ENCODE results near the gene ZSWIM8.

Gene ZSWIM8

DNA sequence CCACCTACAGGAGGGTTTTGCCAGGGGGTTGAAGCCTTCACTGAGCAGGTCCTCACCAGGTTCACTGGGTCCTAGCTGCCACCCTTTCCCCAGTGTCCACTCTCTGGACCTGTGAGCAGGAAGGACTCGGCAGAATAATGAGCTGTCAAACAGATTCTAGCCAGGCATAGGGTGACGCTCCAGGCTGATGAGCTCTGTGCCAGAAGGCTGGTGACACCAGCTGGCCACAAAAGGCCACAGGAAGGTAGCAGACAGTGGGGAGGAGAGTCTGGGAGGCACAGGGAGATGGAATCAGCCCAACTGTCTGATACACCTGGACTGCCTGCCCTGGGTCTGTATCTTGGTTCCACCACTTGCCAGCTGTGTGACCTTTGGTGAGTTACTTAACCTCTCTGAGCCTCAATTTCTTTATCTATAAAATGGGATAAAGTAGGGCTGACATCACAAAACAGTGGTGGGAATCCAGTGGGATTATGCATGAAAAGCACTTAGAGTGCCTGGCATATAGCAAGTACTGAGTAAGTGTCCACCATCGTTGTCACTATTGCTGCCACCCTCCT is 52.7 kb downstream of the ZSWIM8 start:
- Histone ChIP-seq H3K9ac (ENCODE audit: low read length) (no peak overlapping the region), H3K4me2 (ENCODE audit: low read depth, low read length) (no peak overlapping the region), H2AFZ (ENCODE audit: low read length) (no peak overlapping the region), H3K79me2 (ENCODE audit: low read length) (no peaks in the 10 kb centered on the region), H3K9me3 (replicated peaks; ENCODE audit: insufficient read depth, low read length) (no peaks in the 10 kb centered on the region), H3K27ac (ENCODE audit: low read length) (no peak overlapping the region), H3K4me1 (ENCODE audit: low read length) (no peaks in the 10 kb centered on the region), H3F3A (ENCODE audit: insufficient read depth, low read length) (no peaks in the 10 kb centered on the region), H3K27me3 (replicated peaks; ENCODE audit: insufficient read depth, low read length) (no peaks in the 10 kb centered on the region), H3K36me3 (replicated peaks; ENCODE audit: insufficient read depth, low read length) (no peaks in the 10 kb centered on the region), H3K4me3 (ENCODE audit: low read length) (no peak overlapping the region), H4K20me1 (ENCODE audit: insufficient read depth, low read length) (no peaks in the 10 kb centered on the region), H3K9me2 (replicated peaks; ENCODE audit: insufficient read depth, low read length) (no peaks in the 10 kb centered on the region)
- TF ChIP-seq EZH2 (optimal IDR thresholded peaks at IDR 0.05; ENCODE audit: low read depth, low read length) = no peak
- TF ChIP-seq, protein P1, sequence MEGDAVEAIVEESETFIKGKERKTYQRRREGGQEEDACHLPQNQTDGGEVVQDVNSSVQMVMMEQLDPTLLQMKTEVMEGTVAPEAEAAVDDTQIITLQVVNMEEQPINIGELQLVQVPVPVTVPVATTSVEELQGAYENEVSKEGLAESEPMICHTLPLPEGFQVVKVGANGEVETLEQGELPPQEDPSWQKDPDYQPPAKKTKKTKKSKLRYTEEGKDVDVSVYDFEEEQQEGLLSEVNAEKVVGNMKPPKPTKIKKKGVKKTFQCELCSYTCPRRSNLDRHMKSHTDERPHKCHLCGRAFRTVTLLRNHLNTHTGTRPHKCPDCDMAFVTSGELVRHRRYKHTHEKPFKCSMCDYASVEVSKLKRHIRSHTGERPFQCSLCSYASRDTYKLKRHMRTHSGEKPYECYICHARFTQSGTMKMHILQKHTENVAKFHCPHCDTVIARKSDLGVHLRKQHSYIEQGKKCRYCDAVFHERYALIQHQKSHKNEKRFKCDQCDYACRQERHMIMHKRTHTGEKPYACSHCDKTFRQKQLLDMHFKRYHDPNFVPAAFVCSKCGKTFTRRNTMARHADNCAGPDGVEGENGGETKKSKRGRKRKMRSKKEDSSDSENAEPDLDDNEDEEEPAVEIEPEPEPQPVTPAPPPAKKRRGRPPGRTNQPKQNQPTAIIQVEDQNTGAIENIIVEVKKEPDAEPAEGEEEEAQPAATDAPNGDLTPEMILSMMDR (IDR thresholded peaks at IDR 0.05; ENCODE audit: low read length) = no peak
- no peak for TF ChIP-seq EZH2phosphoT487 (IDR thresholded peaks at IDR 0.05; ENCODE audit: low read length)
- no peak for DNase-seq

- TF ChIP-seq EZH2 (optimal IDR thresholded peaks at IDR 0.05; ENCODE audit: low read depth, low read length) (no peak), EZH2phosphoT487 (IDR thresholded peaks at IDR 0.05; ENCODE audit: low read length) (no peak)
- TF ChIP-seq, protein P1 (IDR thresholded peaks at IDR 0.05; ENCODE audit: low read length) = no peak
- Histone ChIP-seq H3K79me2 (ENCODE audit: low read length) (no peaks in the 10 kb centered on the region), H3K4me2 (ENCODE audit: low read depth, low read length) (no peak overlapping the region), H3K27ac (ENCODE audit: low read length) (no peak overlapping the region), H3K4me1 (ENCODE audit: low read length) (no peaks in the 10 kb centered on the region), H3K36me3 (replicated peaks; ENCODE audit: insufficient read depth, low read length) (no peaks in the 10 kb centered on the region), H3K9ac (ENCODE audit: low read length) (no peak overlapping the region), H4K20me1 (ENCODE audit: insufficient read depth, low read length) (no peaks in the 10 kb centered on the region), H3K27me3 (replicated peaks; ENCODE audit: insufficient read depth, low read length) (no peaks in the 10 kb centered on the region), H3K4me3 (ENCODE audit: low read length) (no peak overlapping the region), H3F3A (ENCODE audit: insufficient read depth, low read length) (no peaks in the 10 kb centered on the region), H3K9me2 (replicated peaks; ENCODE audit: insufficient read depth, low read length) (no peaks in the 10 kb centered on the region), H3K9me3 (replicated peaks; ENCODE audit: insufficient read depth, low read length) (no peaks in the 10 kb centered on the region), H2AFZ (ENCODE audit: low read length) (no peak overlapping the region)
- no peak for DNase-seq
Observed at GRCh38 chr10:73838827-73839226, 53.4 kb downstream of the ZSWIM8 start.

GRCh38 chr10:73839276-73839966 is 54.0 kb downstream of the ZSWIM8 start:
- H3K4me2 ChIP-seq (ENCODE audit: low read depth, low read length) = no peak overlapping the region
- no peaks in the 10 kb centered on the region for H3K27me3 ChIP-seq (replicated peaks; ENCODE audit: insufficient read depth, low read length)
- no peak overlapping the region for H3K4me3 ChIP-seq (ENCODE audit: low read length)
- H4K20me1 ChIP-seq (ENCODE audit: insufficient read depth, low read length) = no peaks in the 10 kb centered on the region
- DNase-seq = no peak
- H3K9me2 ChIP-seq (replicated peaks; ENCODE audit: insufficient read depth, low read length) = no peaks in the 10 kb centered on the region
- no peak overlapping the region for H3K27ac ChIP-seq (ENCODE audit: low read length)
- H3K9ac ChIP-seq (ENCODE audit: low read length) = no peak overlapping the region
- no peaks in the 10 kb centered on the region for H3K36me3 ChIP-seq (replicated peaks; ENCODE audit: insufficient read depth, low read length)
- no peaks in the 10 kb centered on the region for H3F3A ChIP-seq (ENCODE audit: insufficient read depth, low read length)
- no peaks in the 10 kb centered on the region for H3K4me1 ChIP-seq (ENCODE audit: low read length)
- H3K9me3 ChIP-seq (replicated peaks; ENCODE audit: insufficient read depth, low read length) = no peaks in the 10 kb centered on the region
- H3K79me2 ChIP-seq (ENCODE audit: low read length) = no peaks in the 10 kb centered on the region
- no peak overlapping the region for H2AFZ ChIP-seq (ENCODE audit: low read length)
- no peak for TF ChIP-seq EZH2phosphoT487 (IDR thresholded peaks at IDR 0.05; ENCODE audit: low read length)
- TF ChIP-seq EZH2 (optimal IDR thresholded peaks at IDR 0.05; ENCODE audit: low read depth, low read length) = no peak
- TF ChIP-seq, protein P1 (IDR thresholded peaks at IDR 0.05; ENCODE audit: low read length) = no peak

Data from MM.1S (cell line).